Skeletal muscle tissue (tissue), 4 donors: Measurements from ENCODE around the gene ACKR4. TPM values are rescaled to one million over a fixed set of nuclear protein-coding genes. Genes with fewer than 3 reads are reported as not detected.

ENCODE experiments used
- H3K27ac ChIP-seq: one replicate; pipeline ENCODE4 v1.7.0; 2013; ENCODE audit warnings: mild to moderate bottlenecking, low read depth, low read length, inconsistent platforms
- H3K27me3 ChIP-seq, 3 donors: one replicate each; pipeline ENCODE4 v1.7.0; 2013; ENCODE audit warnings: low read length in 3 of 3; ENCODE audit not compliant: control insufficient read depth in 3 of 3, insufficient read depth in 3 of 3
- H3K36me3 ChIP-seq, 3 donors: one replicate each; pipeline ENCODE4 v1.7.0; 2013; ENCODE audit warnings: low read length in 3 of 3; ENCODE audit not compliant: control insufficient read depth in 3 of 3, insufficient read depth in 3 of 3
- H3K4me1 ChIP-seq, 3 donors: one replicate each; pipeline ENCODE4 v1.7.0; 2013; ENCODE audit warnings: low read length in 3 of 3, mild to moderate bottlenecking in 3 of 3; ENCODE audit not compliant: control insufficient read depth in 3 of 3, insufficient read depth in 3 of 3
- H3K4me3 ChIP-seq, 3 donors: one replicate each; pipeline ENCODE4 v1.7.0; 2013; ENCODE audit warnings: low read length in 3 of 3
- H3K9ac ChIP-seq, 3 donors: one replicate each; pipeline ENCODE4 v1.7.0; 2013; ENCODE audit warnings: low read length in 3 of 3, mild to moderate bottlenecking in 3 of 3, moderate library complexity in 2 of 3, low read depth in 1 of 3
- H3K9me3 ChIP-seq, 3 donors: one replicate each; pipeline ENCODE4 v1.7.0; 2013; ENCODE audit warnings: low read length in 3 of 3; ENCODE audit not compliant: control insufficient read depth in 3 of 3
- total RNA-seq: library from RNA; depleted of rRNA; stranded (reverse); fragments of >200 nt; gene quantifications from one replicate; pipeline ENCODE4 v1.2.3, GENCODE V29; 2014
- donor health status: Osteomylitis.

The ACKR4 gene
- total RNA-seq, 1 donor from 2014 or later: 2.1 TPM

GRCh38 chr3:132650153-132650552 lies 53.1 kb downstream of the ACKR4 start:
- no peak overlapping the region for H3K27ac ChIP-seq
- no peaks in the 10 kb centered on the region for H3K9me3 ChIP-seq
- H3K27me3 ChIP-seq: no peaks in the 10 kb centered on the region
- no peaks in the 10 kb centered on the region for H3K36me3 ChIP-seq
- no peak overlapping the region for H3K9ac ChIP-seq
- peaks cover 0 to 6% (median 4%) of the 10 kb centered on the region in 3 donors for H3K4me1 ChIP-seq
- no peak overlapping the region for H3K4me3 ChIP-seq

Other genes with a start within 250 kb of the ACKR4 start
- 44.4 TPM for gene DNAJC13, start 179.8 kb upstream of the ACKR4 start, total RNA-seq
- 24.5 TPM for gene ACAD11, start 62.5 kb downstream of the ACKR4 start, total RNA-seq
- 21.9 TPM for gene UBA5, start 63.1 kb downstream of the ACKR4 start, total RNA-seq
- 50.6 TPM for gene NPHP3, start 125.1 kb downstream of the ACKR4 start, total RNA-seq